ENCODE results near the gene TRHDE.

The TRHDE gene

GRCh38 chr12:72521326-72521725, 249.2 kb downstream of the TRHDE start:
- DNase-seq (ENCODE audit: low spot score), result no peak

GRCh38 chr12:72522411-72522810, 250.2 kb downstream of the TRHDE start:
- no peak for DNase-seq (ENCODE audit: low spot score)

- DNase-seq (ENCODE audit: low spot score), result no peak
These were observed 251.6 kb downstream of the TRHDE start for GRCh38 chr12:72523754-72524153.

GRCh38 chr12:72535212-72535990, 263.2 kb downstream of the TRHDE start:
- DNase-seq (ENCODE audit: low spot score), result no peak

- DNase-seq (ENCODE audit: low spot score), result peak; percentile 4
These were observed 268.6 kb downstream of the TRHDE start for GRCh38 chr12:72540811-72541210.

- no peak for DNase-seq (ENCODE audit: low spot score)
These were observed 271.8 kb downstream of the TRHDE start for GRCh38 chr12:72543777-72544467.

- no peak for DNase-seq (ENCODE audit: low spot score)
These were observed 273.9 kb downstream of the TRHDE start for GRCh38 chr12:72546106-72546505.

- no peak for DNase-seq (ENCODE audit: low spot score)
These were observed 275.4 kb downstream of the TRHDE start for GRCh38 chr12:72547573-72547972.

- no peak for DNase-seq (ENCODE audit: low spot score)
These were observed 277.0 kb downstream of the TRHDE start for GRCh38 chr12:72549184-72549583.

- DNase-seq (ENCODE audit: low spot score), result no peak
These were observed 288.0 kb downstream of the TRHDE start for GRCh38 chr12:72560003-72560769.

GRCh38 chr12:72570601-72571000, 298.4 kb downstream of the TRHDE start:
- DNase-seq (ENCODE audit: low spot score), result no peak

GRCh38 chr12:72574138-72574537, 302.0 kb downstream of the TRHDE start:
- DNase-seq (ENCODE audit: low spot score), result no peak

- no peak for DNase-seq (ENCODE audit: low spot score)
These were observed 306.2 kb downstream of the TRHDE start for GRCh38 chr12:72578327-72578726.

- no peak for DNase-seq (ENCODE audit: low spot score)
These were observed 314.3 kb downstream of the TRHDE start for GRCh38 chr12:72586456-72586855.

- no peak for DNase-seq (ENCODE audit: low spot score)
These were observed 330.4 kb downstream of the TRHDE start for GRCh38 chr12:72602581-72602980.

GRCh38 chr12:72605975-72606374, 333.8 kb downstream of the TRHDE start:
- DNase-seq (ENCODE audit: low spot score), result no peak

GRCh38 chr12:72610342-72610741, 338.2 kb downstream of the TRHDE start:
- no peak for DNase-seq (ENCODE audit: low spot score)

- no peak for DNase-seq (ENCODE audit: low spot score)
These were observed 338.7 kb downstream of the TRHDE start for GRCh38 chr12:72610854-72611358.

- DNase-seq (ENCODE audit: low spot score), result no peak
These were observed 340.0 kb downstream of the TRHDE start for GRCh38 chr12:72612171-72612570.

- no peak for DNase-seq (ENCODE audit: low spot score)
These were observed 346.6 kb downstream of the TRHDE start for GRCh38 chr12:72618764-72619163.

- DNase-seq (ENCODE audit: low spot score), result no peak
These were observed 350.4 kb downstream of the TRHDE start for GRCh38 chr12:72622556-72622955.

GRCh38 chr12:72631926-72632685, 359.9 kb downstream of the TRHDE start:
- no peak for DNase-seq (ENCODE audit: low spot score)

All from AG08396 (cell line).